CD14-positive monocyte (primary cell): ENCODE data around the gene FRY. TPM values are rescaled to one million over a fixed set of nuclear protein-coding genes. Genes with fewer than 3 reads are reported as not detected.

ENCODE experiments used
- DNase-seq, 3 donors: peaks; one replicate each; pipeline ENCODE4 v3.0.0-alpha.2; 2011 to 2022
- H2AFZ ChIP-seq: 2 replicates; pipeline ENCODE4 v1.6.0; 2012; ENCODE audit warnings: mild to moderate bottlenecking, low read depth, low read length, inconsistent platforms; ENCODE audit not compliant: insufficient read depth, poor library complexity, severe bottlenecking
- H3K27ac ChIP-seq, 2 donors: 1 replicate in 1 of 2; 2 replicates in 1 of 2; pipeline ENCODE4 v1.5.1; 2012 to 2013; ENCODE audit warnings: low read length in 2 of 2, control low read depth in 1 of 2, inconsistent platforms in 1 of 2, low read depth in 1 of 2, mild to moderate bottlenecking in 1 of 2
- H3K27me3 ChIP-seq, 2 donors: one replicate each; pipeline versions ENCODE4 v1.6.0 to v1.6.1; 2011 to 2013; ENCODE audit warnings: low read length in 2 of 2; ENCODE audit not compliant: control insufficient read depth in 2 of 2, insufficient read depth in 2 of 2
- H3K36me3 ChIP-seq, 2 donors: replicated peaks in 1 of 2; 1 replicate in 1 of 2; 2 replicates in 1 of 2; pipeline versions ENCODE4 v1.5.1 to v1.6.1; 2012 to 2013; ENCODE audit warnings: low read length in 2 of 2, control low read depth in 1 of 2, inconsistent platforms in 1 of 2, mild to moderate bottlenecking in 1 of 2; ENCODE audit not compliant: insufficient read depth in 2 of 2, control insufficient read depth in 1 of 2
- H3K4me1 ChIP-seq, 2 donors: 1 replicate in 1 of 2; 2 replicates in 1 of 2; pipeline versions ENCODE4 v1.5.1 to v1.6.1; 2012 to 2013; ENCODE audit warnings: low read length in 2 of 2, control low read depth in 1 of 2, inconsistent platforms in 1 of 2, mild to moderate bottlenecking in 1 of 2, moderate library complexity in 1 of 2; ENCODE audit not compliant: insufficient read depth in 2 of 2, control insufficient read depth in 1 of 2
- H3K4me2 ChIP-seq: replicated peaks from 2 replicates; pipeline ENCODE3; 2012; ENCODE audit warnings: low read length, moderate library complexity, mild to moderate bottlenecking; ENCODE audit not compliant: poor library complexity, severe bottlenecking; ENCODE audit errors: extremely low read depth
- H3K4me3 ChIP-seq, 3 experiments: fragments of 200-600 bp in 1 of 3; sonication (generic) in 1 of 3; replicated peaks in 1 of 3; 1 replicate in 2 of 3; 2 replicates in 1 of 3; pipeline ENCODE4 v1.5.1; 2011 to 2013; ENCODE audit warnings: low read length in 3 of 3, mild to moderate bottlenecking in 3 of 3, control low read depth in 2 of 3, low read depth in 2 of 3, inconsistent platforms in 1 of 3, moderate library complexity in 1 of 3
- H3K79me2 ChIP-seq: 2 replicates; pipeline ENCODE4 v1.6.0; 2012; ENCODE audit warnings: mild to moderate bottlenecking, control low read depth, inconsistent platforms, low read length, moderate library complexity; ENCODE audit not compliant: insufficient read depth
- H3K9ac ChIP-seq: 2 replicates; pipeline ENCODE4 v1.6.0; 2017; ENCODE audit warnings: low read length, mild to moderate bottlenecking; ENCODE audit not compliant: insufficient read depth, poor library complexity, severe bottlenecking
- H3K9me3 ChIP-seq, 2 donors: replicated peaks in 1 of 2; 1 replicate in 1 of 2; 2 replicates in 1 of 2; pipeline versions ENCODE4 v1.5.1 to v1.6.1; 2012 to 2013; ENCODE audit warnings: low read length in 2 of 2, control low read depth in 1 of 2; ENCODE audit not compliant: control insufficient read depth in 1 of 2, insufficient read depth in 1 of 2
- H4K20me1 ChIP-seq: 2 replicates; pipeline ENCODE4 v1.6.0; 2012; ENCODE audit warnings: mild to moderate bottlenecking, low read length, control low read depth, moderate library complexity; ENCODE audit not compliant: insufficient read depth
- H3K27ac Mint-ChIP-seq, 7 donors: one replicate each; pipeline ENCODE4 v1.8.0; 2020; ENCODE audit warnings: mild to moderate bottlenecking in 7 of 7, mixed read lengths in 7 of 7, moderate library complexity in 6 of 7, inconsistent platforms in 2 of 7
- H3K27me3 Mint-ChIP-seq, 3 donors: one replicate each; pipeline ENCODE4 v1.8.0; 2021 to 2022; ENCODE audit warnings: low read depth in 3 of 3, mild to moderate bottlenecking in 3 of 3, mixed read lengths in 3 of 3, moderate library complexity in 3 of 3, inconsistent platforms in 1 of 3
- H3K36me3 Mint-ChIP-seq, 2 donors: one replicate each; pipeline ENCODE4 v1.8.0; 2020; ENCODE audit warnings: mixed read lengths in 2 of 2, inconsistent platforms in 1 of 2, mild to moderate bottlenecking in 1 of 2
- H3K4me1 Mint-ChIP-seq: one replicate; pipeline ENCODE4 v1.8.0; 2020; ENCODE audit warnings: mild to moderate bottlenecking, mixed read lengths
- H3K4me3 Mint-ChIP-seq, 2 donors: one replicate each; pipeline ENCODE4 v1.8.0; 2020; ENCODE audit warnings: mild to moderate bottlenecking in 2 of 2, mixed read lengths in 2 of 2, moderate library complexity in 1 of 2
- H3K9me3 Mint-ChIP-seq, 7 donors: one replicate each; pipeline ENCODE4 v1.8.0; 2020 to 2022; ENCODE audit warnings: mixed read lengths in 7 of 7, mild to moderate bottlenecking in 6 of 7, moderate library complexity in 6 of 7, inconsistent platforms in 2 of 7
- WGBS: methylation state at CpG from one replicate; pipeline ENCODE4 v1.1.5; 2013; ENCODE audit warnings: missing lambda C conversion rate; ENCODE audit not compliant: insufficient coverage; 5-methylcytosine and 5-hydroxymethylcytosine counted together
- intact Hi-C, 2 donors: fragments of 100-400 bp; cut with micrococcal nuclease; formaldehyde crosslinking; loops; one replicate each; pipeline versions ENCODE4 v1.15.0 to v1.15.1; 2023
- polyA plus RNA-seq, 3 donors: library from polyadenylated mRNA; depleted of rRNA in 1 of 3; unstranded in 2 of 3; stranded (reverse) in 1 of 3; fragments of 300-500 nt in 2 of 3; fragments of >200 nt in 1 of 3; fragmentation: Illumina TruSeq in 2 of 3; gene quantifications; 1 replicate in 2 of 3; 2 replicates in 1 of 3; pipeline ENCODE4 v1.2.3, GENCODE V29; 2012 to 2021
- TF ChIP-seq, protein P1 (sequence below): fragments of 200-600 bp; IDR thresholded peaks from one replicate; pipeline ENCODE4 v1.8.0; 2022; ENCODE audit warnings: antibody characterized with exemption, mild to moderate bottlenecking

The FRY gene
- polyA plus RNA-seq, 3 donors = 3.9 to 31.8 (median 5.0) TPM

DNA sequence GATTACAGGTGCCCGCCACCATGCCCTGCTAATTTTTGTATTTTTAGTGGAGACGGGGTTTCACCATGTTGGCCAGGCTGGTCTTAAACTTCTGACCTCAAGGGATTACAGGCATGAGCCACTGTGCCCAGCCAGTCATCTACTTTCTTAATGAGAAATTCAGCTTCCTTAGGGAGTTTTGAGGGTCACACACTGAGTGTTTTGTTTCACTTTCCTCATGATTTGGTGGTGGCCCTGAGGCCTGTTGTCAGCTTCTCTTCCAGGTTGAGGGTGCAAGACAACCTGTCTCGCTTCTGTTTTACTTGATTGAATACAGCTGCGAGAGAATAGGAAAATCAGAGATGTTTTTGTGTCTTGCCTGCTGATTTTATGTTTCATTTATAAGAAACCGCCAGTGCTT, 9.9 kb downstream of the FRY start:
- H3K4me1 ChIP-seq = peaks cover 49 to 54% of the 10 kb centered on the region in 2 donors
- no peaks in the 10 kb centered on the region for H3K27me3 ChIP-seq

GRCh38 chr13:32042551-32042950, 11.0 kb downstream of the FRY start:
- no peak overlapping the region for H2AFZ ChIP-seq
- Mint-ChIP-seq H3K27ac (peak overlapping the region in 5 of 7 donors; percentile 36 to 89 (median 72)), H3K27me3 (peaks cover 0 to 1% (median 0%) of the 10 kb centered on the region in 3 donors), H3K36me3 (peaks cover 35 to 53% of the 10 kb centered on the region in 2 donors), H3K4me1 (peaks cover 61% of the 10 kb centered on the region), H3K9me3 (peaks cover 0 to 1% (median 0%) of the 10 kb centered on the region in 7 donors), H3K4me3 (no peak overlapping the region)
- H3K9ac ChIP-seq = no peak overlapping the region
- peaks cover 15 to 42% of the 10 kb centered on the region in 2 donors for H3K36me3 ChIP-seq
- no peaks in the 10 kb centered on the region for H4K20me1 ChIP-seq
- peaks cover 48 to 54% of the 10 kb centered on the region in 2 donors for H3K4me1 ChIP-seq
- intact Hi-C loops = no loop called here
- H3K79me2 ChIP-seq = peaks cover 92% of the 10 kb centered on the region
- H3K4me3 ChIP-seq = no peak overlapping the region
- H3K4me2 ChIP-seq = no peak overlapping the region
- TF ChIP-seq, protein P1, sequence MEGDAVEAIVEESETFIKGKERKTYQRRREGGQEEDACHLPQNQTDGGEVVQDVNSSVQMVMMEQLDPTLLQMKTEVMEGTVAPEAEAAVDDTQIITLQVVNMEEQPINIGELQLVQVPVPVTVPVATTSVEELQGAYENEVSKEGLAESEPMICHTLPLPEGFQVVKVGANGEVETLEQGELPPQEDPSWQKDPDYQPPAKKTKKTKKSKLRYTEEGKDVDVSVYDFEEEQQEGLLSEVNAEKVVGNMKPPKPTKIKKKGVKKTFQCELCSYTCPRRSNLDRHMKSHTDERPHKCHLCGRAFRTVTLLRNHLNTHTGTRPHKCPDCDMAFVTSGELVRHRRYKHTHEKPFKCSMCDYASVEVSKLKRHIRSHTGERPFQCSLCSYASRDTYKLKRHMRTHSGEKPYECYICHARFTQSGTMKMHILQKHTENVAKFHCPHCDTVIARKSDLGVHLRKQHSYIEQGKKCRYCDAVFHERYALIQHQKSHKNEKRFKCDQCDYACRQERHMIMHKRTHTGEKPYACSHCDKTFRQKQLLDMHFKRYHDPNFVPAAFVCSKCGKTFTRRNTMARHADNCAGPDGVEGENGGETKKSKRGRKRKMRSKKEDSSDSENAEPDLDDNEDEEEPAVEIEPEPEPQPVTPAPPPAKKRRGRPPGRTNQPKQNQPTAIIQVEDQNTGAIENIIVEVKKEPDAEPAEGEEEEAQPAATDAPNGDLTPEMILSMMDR = no peak
- DNase-seq = no peak
- H3K27me3 ChIP-seq = no peaks in the 10 kb centered on the region
- no peaks in the 10 kb centered on the region for H3K9me3 ChIP-seq
- H3K27ac ChIP-seq = peak overlapping the region in 1 of 2 donors; percentile 34

More for the DNA sequence above, 9.9 kb downstream of the FRY start:
- Histone ChIP-seq H3K4me2 (no peak overlapping the region), H3K9ac (no peak overlapping the region), H2AFZ (no peak overlapping the region), H3K27ac (peak overlapping the region in 1 of 2 donors; percentile 34), H3K36me3 (peaks cover 15 to 42% of the 10 kb centered on the region in 2 donors), H3K79me2 (peaks cover 92% of the 10 kb centered on the region), H3K4me3 (no peak overlapping the region), H3K9me3 (no peaks in the 10 kb centered on the region), H4K20me1 (no peaks in the 10 kb centered on the region)
- Mint-ChIP-seq H3K9me3 (peaks cover 0 to 1% (median 0%) of the 10 kb centered on the region in 7 donors), H3K36me3 (peaks cover 35 to 56% of the 10 kb centered on the region in 2 donors), H3K4me1 (peaks cover 63% of the 10 kb centered on the region), H3K27ac (peak overlapping the region in 6 of 7 donors; percentile 13 to 80 (median 72)), H3K4me3 (no peak overlapping the region), H3K27me3 (no peaks in the 10 kb centered on the region)
- TF ChIP-seq, protein P1 = no peak
- WGBS = 100% methylated on average over 2 of the region's 5 CpGs
- DNase-seq = peak in 1 of 3 donors; percentile 27
- intact Hi-C loops = no loop called here
